Spleen (tissue), 7 donors: ENCODE data around the gene DMAC1.

Source experiments
- POLR2A ChIP-seq, 3 donors: fragments of 450-650 bp; IDR thresholded peaks; one replicate each; pipeline ENCODE4 v1.5.1; 2017; ENCODE audit warnings: antibody characterized with exemption in 3 of 3, mild to moderate bottlenecking in 1 of 3
- POLR2AphosphoS5 ChIP-seq, 3 donors: sonication (generic); formaldehyde crosslinking; IDR thresholded peaks; one replicate each; pipeline ENCODE4 v1.5.1; 2017; ENCODE audit warnings: antibody characterized with exemption in 3 of 3
- TF ChIP-seq, protein P1 (sequence below), 11 experiments: fragments of 200-600 bp in 7 of 11; fragments of 450-650 bp in 4 of 11; sonication (generic) in 4 of 11; IDR thresholded peaks in 8 of 11; conservative IDR thresholded peaks in 3 of 11; 1 replicate in 7 of 11; 2 replicates in 4 of 11; pipeline versions ENCODE4 v1.4.0 to v1.8.0; 2016 to 2021; ENCODE audit warnings: antibody characterized with exemption in 11 of 11, inconsistent platforms in 4 of 11, mild to moderate bottlenecking in 1 of 11
- donor health status: DM: no; HTN: no; CAD: no; lungs with moderate emphysema.
- donor health status: DM: no; HTN: no; CAD: no.
- donor health status: DM: no; HTN: no; CAD: no.

DNA sequence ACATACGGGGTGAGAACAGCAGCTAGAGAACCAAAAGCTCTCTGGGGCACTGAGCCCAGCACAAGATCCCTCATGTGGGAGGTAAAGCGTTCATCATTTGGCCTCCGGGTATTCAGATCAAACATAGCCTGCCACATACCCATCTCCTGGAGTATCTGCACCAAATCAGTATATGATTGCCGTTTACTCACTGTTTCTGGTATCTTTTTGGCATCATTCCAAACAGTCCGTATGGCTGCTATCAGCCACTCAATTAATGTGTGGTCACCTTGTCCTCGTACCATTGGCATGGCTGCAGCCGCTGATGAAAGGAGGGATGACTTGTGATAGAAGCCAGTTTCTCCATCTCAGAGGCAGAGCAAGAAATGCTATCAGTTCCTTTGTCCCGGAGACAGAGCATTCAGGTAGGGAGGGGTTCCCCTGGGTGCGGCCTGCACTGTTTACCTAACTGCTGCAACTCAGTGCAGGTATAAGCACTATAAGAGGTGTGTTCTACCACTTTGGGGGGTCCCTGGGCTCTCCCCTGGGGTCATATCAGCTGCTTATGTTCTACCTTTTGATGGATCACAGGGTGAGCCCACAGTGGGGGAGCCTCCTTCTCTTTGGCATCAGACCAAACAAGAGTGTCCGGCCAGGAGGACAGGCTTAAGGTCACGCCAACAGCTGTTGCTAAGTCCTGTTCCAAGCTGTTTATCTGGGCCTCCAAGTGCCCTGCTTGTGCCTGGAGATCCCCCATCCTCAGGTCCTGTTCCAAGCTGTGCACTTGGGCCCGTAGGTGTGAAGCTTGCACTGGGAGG lies 9.4 kb downstream of the DMAC1 start:
- TF ChIP-seq, protein P1, sequence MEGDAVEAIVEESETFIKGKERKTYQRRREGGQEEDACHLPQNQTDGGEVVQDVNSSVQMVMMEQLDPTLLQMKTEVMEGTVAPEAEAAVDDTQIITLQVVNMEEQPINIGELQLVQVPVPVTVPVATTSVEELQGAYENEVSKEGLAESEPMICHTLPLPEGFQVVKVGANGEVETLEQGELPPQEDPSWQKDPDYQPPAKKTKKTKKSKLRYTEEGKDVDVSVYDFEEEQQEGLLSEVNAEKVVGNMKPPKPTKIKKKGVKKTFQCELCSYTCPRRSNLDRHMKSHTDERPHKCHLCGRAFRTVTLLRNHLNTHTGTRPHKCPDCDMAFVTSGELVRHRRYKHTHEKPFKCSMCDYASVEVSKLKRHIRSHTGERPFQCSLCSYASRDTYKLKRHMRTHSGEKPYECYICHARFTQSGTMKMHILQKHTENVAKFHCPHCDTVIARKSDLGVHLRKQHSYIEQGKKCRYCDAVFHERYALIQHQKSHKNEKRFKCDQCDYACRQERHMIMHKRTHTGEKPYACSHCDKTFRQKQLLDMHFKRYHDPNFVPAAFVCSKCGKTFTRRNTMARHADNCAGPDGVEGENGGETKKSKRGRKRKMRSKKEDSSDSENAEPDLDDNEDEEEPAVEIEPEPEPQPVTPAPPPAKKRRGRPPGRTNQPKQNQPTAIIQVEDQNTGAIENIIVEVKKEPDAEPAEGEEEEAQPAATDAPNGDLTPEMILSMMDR (IDR thresholded peaks at IDR 0.05 in 8 of 11, conservative IDR thresholded peaks at IDR 0.05 in 3 of 11): no peak
- TF ChIP-seq POLR2A (IDR thresholded peaks at IDR 0.05) (no peak), POLR2AphosphoS5 (IDR thresholded peaks at IDR 0.05) (no peak)
